Suprapubic skin (tissue), 3 donors: ENCODE results near the gene LYZL1.

ENCODE experiments used
- CTCF ChIP-seq, 2 donors: fragments of 200-600 bp in 1 of 2; fragments of 450-650 bp in 1 of 2; sonication (generic) in 1 of 2; IDR thresholded peaks; one replicate each; pipeline ENCODE4 v1.5.1; 2016 to 2019; ENCODE audit warnings: antibody characterized with exemption in 2 of 2, mild to moderate bottlenecking in 1 of 2, moderate library complexity in 1 of 2
- EP300 ChIP-seq: sonication (generic); formaldehyde crosslinking; IDR thresholded peaks from one replicate; pipeline ENCODE4 v1.6.1; 2017; ENCODE audit warnings: antibody characterized with exemption
- POLR2A ChIP-seq, 2 donors: fragments of 450-650 bp; IDR thresholded peaks; one replicate each; pipeline ENCODE4 v1.6.1; 2017; ENCODE audit warnings: antibody characterized with exemption in 2 of 2, mild to moderate bottlenecking in 2 of 2, moderate library complexity in 2 of 2

GRCh38 chr10:29348836-29349235 lies 60.0 kb downstream of the LYZL1 start:
- no peak for TF ChIP-seq EP300
- TF ChIP-seq POLR2A (IDR thresholded peaks at IDR 0.05) = no peak
- no peak for TF ChIP-seq CTCF (IDR thresholded peaks at IDR 0.05)
